Mesenchymal stem cell (in vitro differentiated cells and primary cell): ENCODE measurements around the gene ZWILCH.

ENCODE experiments used
- DNase-seq: peaks from one replicate; pipeline ENCODE4 v3.0.0-alpha.2; 2013
- H2AFZ ChIP-seq: one replicate; pipeline ENCODE4 v1.6.1; 2013; ENCODE audit warnings: low read depth, mild to moderate bottlenecking, control low read depth, inconsistent platforms, low read length, moderate library complexity
- H2AK5ac ChIP-seq: 2 replicates; pipeline ENCODE4 v1.6.1; 2013; ENCODE audit warnings: low read length, moderate library complexity, mild to moderate bottlenecking, inconsistent platforms; ENCODE audit not compliant: severe bottlenecking
- H2BK120ac ChIP-seq: one replicate; pipeline ENCODE4 v1.6.1; 2013; ENCODE audit warnings: low read depth, mild to moderate bottlenecking, inconsistent platforms, low read length, moderate library complexity
- H2BK12ac ChIP-seq, 2 experiments: one replicate each; pipeline ENCODE4 v1.6.1; 2013; ENCODE audit warnings: inconsistent platforms in 2 of 2, low read length in 2 of 2, mild to moderate bottlenecking in 2 of 2, moderate library complexity in 2 of 2, control low read depth in 1 of 2
- H2BK15ac ChIP-seq: one replicate; pipeline ENCODE4 v1.6.1; 2013; ENCODE audit warnings: mild to moderate bottlenecking, low read depth, inconsistent platforms; ENCODE audit not compliant: poor library complexity, severe bottlenecking
- H2BK5ac ChIP-seq: 2 replicates; pipeline ENCODE4 v1.6.1; 2013; ENCODE audit warnings: low read depth, mild to moderate bottlenecking, low read length, control low read depth, inconsistent platforms; ENCODE audit not compliant: poor library complexity, severe bottlenecking
- H3K14ac ChIP-seq, 2 experiments: one replicate each; pipeline ENCODE4 v1.6.1; 2013; ENCODE audit warnings: inconsistent platforms in 2 of 2, low read length in 2 of 2, control low read depth in 1 of 2, mild to moderate bottlenecking in 1 of 2, moderate library complexity in 1 of 2
- H3K18ac ChIP-seq, 2 experiments: one replicate each; pipeline ENCODE4 v1.6.1; 2013; ENCODE audit warnings: inconsistent platforms in 2 of 2, low read length in 2 of 2, control low read depth in 1 of 2, low read depth in 1 of 2, mild to moderate bottlenecking in 1 of 2
- H3K23ac ChIP-seq, 2 experiments: one replicate each; pipeline ENCODE4 v1.6.1; 2013; ENCODE audit warnings: inconsistent platforms in 2 of 2, low read length in 2 of 2, mild to moderate bottlenecking in 2 of 2, moderate library complexity in 2 of 2, control low read depth in 1 of 2
- H3K27ac ChIP-seq: 2 replicates; pipeline ENCODE4 v1.5.1; 2013; ENCODE audit warnings: mild to moderate bottlenecking, moderate library complexity, low read length, control low read depth, inconsistent platforms; ENCODE audit not compliant: poor library complexity, severe bottlenecking
- H3K27me3 ChIP-seq, 2 experiments: 2 replicates each; pipeline versions ENCODE4 v1.6.1 to v1.7.0; 2013; ENCODE audit warnings: low read length in 2 of 2, mild to moderate bottlenecking in 2 of 2, moderate library complexity in 2 of 2, control low read depth in 1 of 2, inconsistent platforms in 1 of 2; ENCODE audit not compliant: control insufficient read depth in 1 of 2, insufficient read depth in 1 of 2
- H3K36me3 ChIP-seq, 2 experiments: 2 replicates each; pipeline versions ENCODE4 v1.6.1 to v1.7.0; 2013; ENCODE audit warnings: low read length in 2 of 2, control low read depth in 1 of 2, inconsistent platforms in 1 of 2, low read depth in 1 of 2, mild to moderate bottlenecking in 1 of 2; ENCODE audit not compliant: insufficient read depth in 2 of 2, control insufficient read depth in 1 of 2
- H3K4ac ChIP-seq, 2 experiments: one replicate each; pipeline ENCODE4 v1.6.1; 2013; ENCODE audit warnings: inconsistent platforms in 2 of 2, low read length in 2 of 2, mild to moderate bottlenecking in 2 of 2, moderate library complexity in 2 of 2, control low read depth in 1 of 2, low read depth in 1 of 2
- H3K4me1 ChIP-seq: 2 replicates; pipeline ENCODE4 v1.6.1; 2013; ENCODE audit warnings: low read depth, low read length, control low read depth; ENCODE audit not compliant: control insufficient read depth, insufficient read depth
- H3K4me2 ChIP-seq: 2 replicates; pipeline ENCODE4 v1.6.1; 2013; ENCODE audit warnings: low read length, mild to moderate bottlenecking, inconsistent platforms; ENCODE audit not compliant: poor library complexity, severe bottlenecking
- H3K4me3 ChIP-seq, 2 experiments: 2 replicates each; pipeline versions ENCODE4 v1.5.1 to v1.7.0; 2013; ENCODE audit warnings: low read length in 2 of 2, mild to moderate bottlenecking in 2 of 2, control low read depth in 1 of 2, low read depth in 1 of 2; ENCODE audit not compliant: insufficient read depth in 1 of 2
- H3K79me1 ChIP-seq: replicated peaks from 2 replicates; pipeline ENCODE4 v1.6.1; 2013; ENCODE audit warnings: mild to moderate bottlenecking, control low read depth, low read length, inconsistent platforms; ENCODE audit not compliant: poor library complexity, severe bottlenecking
- H3K9ac ChIP-seq: 2 replicates; pipeline ENCODE4 v1.7.0; 2013; ENCODE audit warnings: mild to moderate bottlenecking, low read length, moderate library complexity
- H3K9me3 ChIP-seq: 2 replicates; pipeline ENCODE4 v1.7.0; 2013; ENCODE audit warnings: mild to moderate bottlenecking, low read length; ENCODE audit not compliant: control insufficient read depth
- H4K8ac ChIP-seq: one replicate; pipeline ENCODE4 v1.6.1; 2013; ENCODE audit warnings: inconsistent platforms, mild to moderate bottlenecking, low read length, moderate library complexity
- H4K91ac ChIP-seq: one replicate; pipeline ENCODE4 v1.6.1; 2013; ENCODE audit warnings: mild to moderate bottlenecking, low read length, inconsistent platforms
- WGBS: methylation state at CpG from one replicate; pipeline ENCODE4 v1.1.7; 2013; ENCODE audit warnings: mixed read lengths; 5-methylcytosine and 5-hydroxymethylcytosine counted together

ZWILCH gene

DNA sequence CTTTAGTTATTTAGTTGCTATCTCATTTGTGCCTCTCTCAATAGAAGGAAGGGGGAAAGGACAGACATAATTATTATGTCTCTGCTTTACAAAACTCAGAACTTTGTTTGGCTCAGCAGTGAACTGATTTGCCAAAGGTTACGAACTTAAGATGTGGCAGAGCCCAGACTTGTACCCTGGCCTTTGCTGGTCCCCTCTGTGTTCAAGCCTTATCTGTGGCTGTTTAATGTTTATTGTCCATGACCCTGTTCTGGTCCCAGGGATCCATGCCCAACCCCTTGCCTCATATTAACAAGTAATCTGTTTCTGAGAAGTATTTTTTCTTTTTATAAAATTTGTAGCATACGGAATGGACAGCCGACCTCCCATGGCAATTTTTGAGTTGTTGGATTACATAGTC lies 18.2 kb upstream of the ZWILCH start:
- 100% methylated on average over 3 of the region's 3 CpGs for WGBS
- H2BK120ac ChIP-seq = no peak overlapping the region
- no peak overlapping the region for H3K9ac ChIP-seq
- H2BK12ac ChIP-seq = no peak overlapping the region
- no peak overlapping the region for H2BK5ac ChIP-seq
- no peak overlapping the region for H3K4me2 ChIP-seq
- no peak overlapping the region for H3K27ac ChIP-seq
- no peak overlapping the region for H2AK5ac ChIP-seq
- H3K9me3 ChIP-seq = no peaks in the 10 kb centered on the region
- H3K23ac ChIP-seq = no peak overlapping the region
- peaks cover 48 to 87% of the 10 kb centered on the region in 2 experiments for H3K36me3 ChIP-seq
- no peaks in the 10 kb centered on the region for H3K27me3 ChIP-seq
- H3K14ac ChIP-seq = no peak overlapping the region
- no peak overlapping the region for H4K91ac ChIP-seq
- H3K18ac ChIP-seq = no peak overlapping the region
- H4K8ac ChIP-seq = no peak overlapping the region
- no peak overlapping the region for H2BK15ac ChIP-seq
- H3K4me3 ChIP-seq = no peak overlapping the region
- H3K4ac ChIP-seq = no peak overlapping the region
- H3K4me1 ChIP-seq = peaks cover 3% of the 10 kb centered on the region
- no peak for DNase-seq
- peaks cover 26% of the 10 kb centered on the region for H3K79me1 ChIP-seq
- no peak overlapping the region for H2AFZ ChIP-seq

DNA sequence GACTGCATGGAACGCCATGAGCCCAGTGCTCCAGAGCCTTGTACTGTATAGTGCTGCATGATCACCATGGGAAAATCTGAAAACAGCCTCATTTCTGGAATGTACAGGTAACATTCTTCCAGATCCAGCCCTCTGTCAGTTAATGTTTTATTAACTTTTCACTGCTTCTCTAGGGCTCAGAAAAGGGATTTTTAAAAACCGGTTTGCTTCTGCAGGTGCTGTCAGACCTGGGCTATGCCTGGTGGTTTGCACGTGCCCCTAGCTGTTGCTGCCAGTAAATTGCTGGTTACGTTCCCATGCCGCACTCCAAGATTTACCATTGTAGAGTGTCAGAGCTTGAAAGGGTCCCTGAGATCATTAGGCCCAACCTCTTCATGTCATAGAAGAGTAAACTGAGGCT lies 16.6 kb upstream of the ZWILCH start:
- Histone ChIP-seq H3K4me2 (no peak overlapping the region), H2BK120ac (no peak overlapping the region), H2BK12ac (no peak overlapping the region), H3K23ac (no peak overlapping the region), H4K8ac (no peak overlapping the region), H3K14ac (no peak overlapping the region), H2BK5ac (no peak overlapping the region), H3K18ac (no peak overlapping the region), H3K9ac (no peak overlapping the region), H3K36me3 (peaks cover 44 to 90% of the 10 kb centered on the region in 2 experiments), H3K4me1 (no peaks in the 10 kb centered on the region), H3K79me1 (peaks cover 26% of the 10 kb centered on the region), H2BK15ac (no peak overlapping the region), H3K9me3 (no peaks in the 10 kb centered on the region), H3K4me3 (no peak overlapping the region), H3K4ac (no peak overlapping the region), H2AK5ac (no peak overlapping the region), H2AFZ (no peak overlapping the region), H3K27me3 (no peaks in the 10 kb centered on the region), H3K27ac (no peak overlapping the region), H4K91ac (no peak overlapping the region)
- WGBS = 97% methylated on average over 5 of the region's 5 CpGs
- DNase-seq = no peak

DNA sequence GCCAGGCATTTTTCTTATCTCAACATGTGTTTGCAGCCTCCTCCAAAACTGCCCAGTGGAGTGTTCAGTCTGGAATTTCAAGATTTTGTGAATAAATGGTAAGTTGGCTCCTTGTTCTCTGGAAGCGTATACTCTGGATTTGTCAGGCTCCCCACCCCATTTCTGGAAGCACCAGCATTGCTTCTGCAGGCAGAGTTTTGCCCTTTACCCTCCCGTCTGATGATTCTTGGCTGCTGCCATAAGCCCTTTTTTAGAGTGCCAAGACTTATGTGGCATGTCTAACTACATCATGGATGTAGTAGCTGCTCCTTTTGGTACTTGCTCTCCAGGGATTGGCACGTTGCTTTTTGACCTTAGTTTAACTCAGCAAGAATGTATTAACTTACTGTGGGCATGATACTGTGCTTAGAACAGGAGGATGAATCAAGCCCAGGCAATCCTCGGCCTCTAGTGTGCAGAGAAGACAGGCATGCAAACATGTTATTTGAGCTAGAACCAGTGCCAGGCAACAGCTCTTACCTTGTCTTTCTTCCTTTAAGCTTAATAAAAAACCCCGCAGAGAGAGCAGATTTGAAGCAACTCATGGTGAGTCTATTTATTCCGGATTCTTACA lies 15.8 kb upstream of the ZWILCH start:
- Histone ChIP-seq H3K18ac (no peak overlapping the region), H3K9ac (no peak overlapping the region), H3K27me3 (no peaks in the 10 kb centered on the region), H2BK15ac (no peak overlapping the region), H3K27ac (no peak overlapping the region), H3K4me3 (no peak overlapping the region), H3K36me3 (peaks cover 44 to 97% of the 10 kb centered on the region in 2 experiments), H2AFZ (no peak overlapping the region), H3K4ac (no peak overlapping the region), H2AK5ac (no peak overlapping the region), H4K8ac (no peak overlapping the region), H3K4me1 (no peaks in the 10 kb centered on the region), H3K23ac (no peak overlapping the region), H2BK5ac (no peak overlapping the region), H3K9me3 (no peaks in the 10 kb centered on the region), H3K4me2 (no peak overlapping the region), H4K91ac (no peak overlapping the region), H3K14ac (no peak overlapping the region), H2BK120ac (no peak overlapping the region), H3K79me1 (peaks cover 25% of the 10 kb centered on the region), H2BK12ac (no peak overlapping the region)
- 93% methylated on average over 6 of the region's 6 CpGs for WGBS
- DNase-seq = no peak

DNA sequence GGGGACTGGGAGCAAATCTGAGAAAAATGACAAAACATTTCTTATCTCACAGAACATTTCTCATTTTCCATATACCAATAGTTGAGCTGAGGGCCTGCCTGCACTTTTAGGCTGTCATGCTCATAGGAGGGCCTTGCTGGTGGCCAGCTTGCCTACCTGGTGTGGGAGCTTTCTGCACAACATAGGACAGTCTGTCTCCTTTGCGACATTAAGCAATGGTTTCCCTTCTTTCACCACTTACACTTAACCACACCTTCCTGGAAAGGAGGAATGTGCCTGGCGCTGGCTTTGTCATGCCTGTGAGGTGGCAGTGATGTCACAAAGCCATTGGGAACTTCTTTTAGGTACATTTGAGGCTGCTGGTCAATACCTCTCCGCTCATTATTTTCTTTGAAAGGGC lies 13.3 kb upstream of the ZWILCH start:
- WGBS = 100% methylated on average over 1 of the region's 3 CpGs
- H3K9ac ChIP-seq = no peak overlapping the region

More for the DNA sequence above, 13.3 kb upstream of the ZWILCH start:
- Histone ChIP-seq H3K4ac (no peak overlapping the region), H2BK120ac (no peak overlapping the region), H4K91ac (no peak overlapping the region), H3K27ac (no peak overlapping the region), H3K14ac (no peak overlapping the region), H3K9me3 (no peaks in the 10 kb centered on the region), H2BK12ac (no peak overlapping the region), H3K4me2 (no peak overlapping the region), H3K4me1 (peaks cover 1% of the 10 kb centered on the region), H2BK15ac (no peak overlapping the region), H3K36me3 (peaks cover 33 to 86% of the 10 kb centered on the region in 2 experiments), H3K4me3 (no peak overlapping the region), H2BK5ac (no peak overlapping the region), H3K27me3 (no peaks in the 10 kb centered on the region), H3K18ac (no peak overlapping the region), H2AK5ac (no peak overlapping the region), H2AFZ (no peak overlapping the region), H3K23ac (no peak overlapping the region), H3K79me1 (peaks cover 14% of the 10 kb centered on the region), H4K8ac (no peak overlapping the region)
- no peak for DNase-seq
